ENCODE data around the gene RPS3A.
"Not testable (repeated sequence)": the region's sequence is repeated elsewhere in the genome, so short reads cannot be mapped to it uniquely, and the experiment has no call there.

The RPS3A gene

GRCh38 chr4:151105454-151106032 lies 6.1 kb downstream of the RPS3A start:
- TF ChIP-seq POLR2AphosphoS5 (IDR thresholded peaks at IDR 0.05; ENCODE audit: low read depth, low read length) (peak; percentile 66), POU2F2 (IDR thresholded peaks at IDR 0.05; ENCODE audit: low read depth, low read length) (no peak), PAX5 (IDR thresholded peaks at IDR 0.05; ENCODE audit: insufficient read depth, low read length, severe bottlenecking) (no peak), POLR2A (IDR thresholded peaks at IDR 0.05; ENCODE audit: low read depth, low read length) (peak; percentile 51)
- DNase-seq (ENCODE audit: insufficient read length, low spot score) (no peak), FAIRE-seq (no peak)

DNA sequence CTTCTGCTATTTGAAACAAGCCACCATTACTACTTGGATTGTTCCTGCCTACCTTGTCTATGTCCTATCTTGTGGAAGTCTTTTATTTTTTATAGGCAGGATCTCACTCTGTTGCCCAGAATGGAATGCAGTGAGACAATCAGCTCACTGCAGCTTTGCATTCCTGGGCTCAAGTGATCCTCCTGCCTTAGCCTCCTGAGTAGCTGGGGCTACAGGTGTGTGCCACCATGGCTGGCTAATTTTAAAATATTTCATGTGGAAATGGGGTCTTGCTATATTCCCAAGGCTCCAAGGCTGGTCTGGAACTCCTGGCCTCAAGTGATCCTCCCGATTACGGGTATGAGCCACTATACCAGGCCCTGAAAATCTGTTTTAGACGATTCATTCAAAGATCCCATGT lies 7.6 kb downstream of the RPS3A start:
- FAIRE-seq (no peak), DNase-seq (ENCODE audit: insufficient read length, low spot score) (no peak)
- TF ChIP-seq POLR2A (IDR thresholded peaks at IDR 0.05; ENCODE audit: low read depth, low read length): no peak
- no peak for TF ChIP-seq POU2F2 (IDR thresholded peaks at IDR 0.05; ENCODE audit: low read depth, low read length)
- TF ChIP-seq TAF1 (IDR thresholded peaks at IDR 0.05; ENCODE audit: low read depth, low read length): no peak
- TF ChIP-seq POLR2AphosphoS5 (IDR thresholded peaks at IDR 0.05; ENCODE audit: low read depth, low read length): no peak
- no peak for TF ChIP-seq SPI1 (IDR thresholded peaks at IDR 0.05; ENCODE audit: low read depth, low read length)
- no peak for TF ChIP-seq PAX5 (IDR thresholded peaks at IDR 0.05; ENCODE audit: insufficient read depth, low read length, severe bottlenecking)

GRCh38 chr4:151110236-151110635 lies 10.8 kb downstream of the RPS3A start:
- FAIRE-seq: no peak
- no peak for TF ChIP-seq PAX5 (IDR thresholded peaks at IDR 0.05; ENCODE audit: insufficient read depth, low read length, severe bottlenecking)
- no peak for TF ChIP-seq SPI1 (IDR thresholded peaks at IDR 0.05; ENCODE audit: low read depth, low read length)
- no peak for TF ChIP-seq POU2F2 (IDR thresholded peaks at IDR 0.05; ENCODE audit: low read depth, low read length)
- no peak for TF ChIP-seq TAF1 (IDR thresholded peaks at IDR 0.05; ENCODE audit: low read depth, low read length)
- no peak for TF ChIP-seq POLR2A (IDR thresholded peaks at IDR 0.05; ENCODE audit: low read depth, low read length)
- TF ChIP-seq POLR2AphosphoS5 (IDR thresholded peaks at IDR 0.05; ENCODE audit: low read depth, low read length): no peak

GRCh38 chr4:151114338-151114737 lies 14.9 kb downstream of the RPS3A start:
- TF ChIP-seq POU2F2 (IDR thresholded peaks at IDR 0.05; ENCODE audit: low read depth, low read length) (no peak), POLR2AphosphoS5 (IDR thresholded peaks at IDR 0.05; ENCODE audit: low read depth, low read length) (peak; percentile 38; the same call in 1 of the 2 replicates)
- FAIRE-seq (no peak), DNase-seq (ENCODE audit: insufficient read length, low spot score) (no peak)

More at GRCh38 chr4:151110236-151110635, 10.8 kb downstream of the RPS3A start:
- DNase-seq (ENCODE audit: insufficient read length, low spot score): no peak

DNA sequence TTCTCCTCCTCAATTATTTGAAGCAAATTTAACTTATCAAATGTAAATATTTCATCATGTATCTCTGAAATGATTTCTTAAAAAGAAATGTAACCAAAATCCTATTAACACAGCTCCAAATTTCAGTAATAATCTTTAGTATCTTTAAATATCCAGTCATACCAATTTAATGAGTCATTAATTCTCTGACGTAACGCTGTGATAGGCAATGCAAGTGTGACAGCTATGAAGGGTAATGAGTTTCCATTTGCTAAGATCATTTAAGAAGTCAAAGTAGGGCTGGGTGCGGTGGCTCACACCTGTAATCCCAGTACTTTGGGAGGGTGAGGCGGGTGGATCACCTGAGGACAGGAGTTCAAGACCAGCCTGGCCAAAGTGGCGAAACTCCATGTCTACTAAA lies 15.6 kb downstream of the RPS3A start:
- no peak for TF ChIP-seq POLR2AphosphoS5 (IDR thresholded peaks at IDR 0.05; ENCODE audit: low read depth, low read length)
- no peak for TF ChIP-seq POLR2A (IDR thresholded peaks at IDR 0.05; ENCODE audit: low read depth, low read length)
- no peak for TF ChIP-seq PAX5 (IDR thresholded peaks at IDR 0.05; ENCODE audit: insufficient read depth, low read length, severe bottlenecking)
- TF ChIP-seq SPI1 (IDR thresholded peaks at IDR 0.05; ENCODE audit: low read depth, low read length): no peak
- no peak for TF ChIP-seq TAF1 (IDR thresholded peaks at IDR 0.05; ENCODE audit: low read depth, low read length)
- no peak for TF ChIP-seq POU2F2 (IDR thresholded peaks at IDR 0.05; ENCODE audit: low read depth, low read length)
- no peak for FAIRE-seq
- DNase-seq (ENCODE audit: insufficient read length, low spot score): no peak

DNA sequence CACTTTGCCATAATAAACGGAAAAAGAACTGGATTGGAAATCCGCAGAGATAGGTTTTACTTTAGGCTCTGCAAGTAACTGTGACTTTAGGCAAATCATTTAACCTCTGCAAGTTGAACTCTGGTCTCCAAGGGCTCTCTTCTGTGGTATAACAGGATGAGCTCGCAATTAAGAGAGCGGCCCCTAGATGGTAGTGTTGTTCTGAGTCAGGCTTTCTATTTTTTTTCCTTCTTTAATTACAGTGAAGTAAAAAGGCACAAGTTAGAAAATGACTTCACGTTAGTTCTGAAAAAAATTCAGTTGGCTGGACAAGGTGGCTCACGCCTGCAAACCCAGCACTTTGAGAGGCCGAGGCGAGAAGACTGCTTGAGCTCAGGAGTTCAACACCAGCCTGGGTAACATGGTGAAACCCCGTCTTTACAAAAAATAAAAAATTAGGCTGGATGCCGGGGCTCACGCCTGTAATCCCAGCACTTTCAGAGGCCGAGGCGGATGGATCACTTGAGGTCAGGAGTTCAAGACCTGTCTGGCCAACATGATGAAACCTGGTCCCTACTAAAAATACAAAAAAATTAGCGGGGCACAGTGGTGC lies 18.0 kb downstream of the RPS3A start:
- peak; percentile 83 for FAIRE-seq
- DNase-seq (ENCODE audit: insufficient read length, low spot score): peak; percentile 39
- no peak for TF ChIP-seq POLR2AphosphoS5 (IDR thresholded peaks at IDR 0.05; ENCODE audit: low read depth, low read length)
- TF ChIP-seq POLR2A (IDR thresholded peaks at IDR 0.05; ENCODE audit: low read depth, low read length): no peak
- no peak for TF ChIP-seq TAF1 (IDR thresholded peaks at IDR 0.05; ENCODE audit: low read depth, low read length)
- TF ChIP-seq PAX5 (IDR thresholded peaks at IDR 0.05; ENCODE audit: insufficient read depth, low read length, severe bottlenecking): no peak
- no peak for TF ChIP-seq POU2F2 (IDR thresholded peaks at IDR 0.05; ENCODE audit: low read depth, low read length)
- no peak for TF ChIP-seq SPI1 (IDR thresholded peaks at IDR 0.05; ENCODE audit: low read depth, low read length)

GRCh38 chr4:151129796-151130195 lies 30.4 kb downstream of the RPS3A start:
- no peak for DNase-seq (ENCODE audit: insufficient read length, low spot score)
- FAIRE-seq: no peak
- TF ChIP-seq POLR2A (IDR thresholded peaks at IDR 0.05; ENCODE audit: low read depth, low read length): no peak
- no peak for TF ChIP-seq POU2F2 (IDR thresholded peaks at IDR 0.05; ENCODE audit: low read depth, low read length)
- no peak for TF ChIP-seq TAF1 (IDR thresholded peaks at IDR 0.05; ENCODE audit: low read depth, low read length)
- no peak for TF ChIP-seq POLR2AphosphoS5 (IDR thresholded peaks at IDR 0.05; ENCODE audit: low read depth, low read length)
- no peak for TF ChIP-seq SPI1 (IDR thresholded peaks at IDR 0.05; ENCODE audit: low read depth, low read length)
- TF ChIP-seq PAX5 (IDR thresholded peaks at IDR 0.05; ENCODE audit: insufficient read depth, low read length, severe bottlenecking): no peak

DNA sequence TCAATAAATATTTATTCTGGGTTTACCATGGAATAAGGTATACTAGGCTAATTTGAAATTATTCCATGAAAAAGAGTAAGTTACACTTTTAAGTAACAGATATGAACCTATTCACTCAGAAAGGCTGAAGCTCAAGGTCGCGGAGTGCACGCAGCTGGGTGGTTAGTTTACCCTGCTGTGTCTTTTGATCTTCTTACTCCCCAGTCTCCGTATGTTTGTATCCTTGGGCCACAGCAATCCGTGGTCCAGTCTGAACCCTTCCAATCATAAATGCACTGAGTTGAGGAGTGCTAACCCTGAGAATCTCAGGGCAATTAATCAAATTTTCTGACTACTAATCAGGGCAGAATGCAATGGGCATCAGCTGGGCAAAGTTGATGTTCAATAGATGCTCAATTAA lies 33.9 kb downstream of the RPS3A start:
- TF ChIP-seq SPI1 (IDR thresholded peaks at IDR 0.05; ENCODE audit: low read depth, low read length) (no peak), POLR2AphosphoS5 (IDR thresholded peaks at IDR 0.05; ENCODE audit: low read depth, low read length) (no peak), POU2F2 (IDR thresholded peaks at IDR 0.05; ENCODE audit: low read depth, low read length) (no peak), TAF1 (IDR thresholded peaks at IDR 0.05; ENCODE audit: low read depth, low read length) (no peak), PAX5 (IDR thresholded peaks at IDR 0.05; ENCODE audit: insufficient read depth, low read length, severe bottlenecking) (no peak), POLR2A (IDR thresholded peaks at IDR 0.05; ENCODE audit: low read depth, low read length) (no peak)
- FAIRE-seq: no peak
- DNase-seq (ENCODE audit: insufficient read length, low spot score): no peak

GRCh38 chr4:151136048-151136447 lies 36.6 kb downstream of the RPS3A start:
- FAIRE-seq; DNase-seq (ENCODE audit: insufficient read length, low spot score): not testable (repeated sequence)

- FAIRE-seq (no peak), DNase-seq (ENCODE audit: insufficient read length, low spot score) (no peak)
- no peak for TF ChIP-seq TAF1 (IDR thresholded peaks at IDR 0.05; ENCODE audit: low read depth, low read length)
- no peak for TF ChIP-seq SPI1 (IDR thresholded peaks at IDR 0.05; ENCODE audit: low read depth, low read length)
- no peak for TF ChIP-seq POLR2A (IDR thresholded peaks at IDR 0.05; ENCODE audit: low read depth, low read length)
- no peak for TF ChIP-seq POLR2AphosphoS5 (IDR thresholded peaks at IDR 0.05; ENCODE audit: low read depth, low read length)
- TF ChIP-seq PAX5 (IDR thresholded peaks at IDR 0.05; ENCODE audit: insufficient read depth, low read length, severe bottlenecking): no peak
- TF ChIP-seq POU2F2 (IDR thresholded peaks at IDR 0.05; ENCODE audit: low read depth, low read length): no peak
These were observed 40.4 kb downstream of the RPS3A start for GRCh38 chr4:151139814-151140213.

Data from GM12891 (cell line).